ENCODE measurements around the gene IQUB.

- TF ChIP-seq EZH2phosphoT487 (IDR thresholded peaks at IDR 0.05; ENCODE audit: borderline replicate concordance, low read length): no peak
- TF ChIP-seq, protein P1, sequence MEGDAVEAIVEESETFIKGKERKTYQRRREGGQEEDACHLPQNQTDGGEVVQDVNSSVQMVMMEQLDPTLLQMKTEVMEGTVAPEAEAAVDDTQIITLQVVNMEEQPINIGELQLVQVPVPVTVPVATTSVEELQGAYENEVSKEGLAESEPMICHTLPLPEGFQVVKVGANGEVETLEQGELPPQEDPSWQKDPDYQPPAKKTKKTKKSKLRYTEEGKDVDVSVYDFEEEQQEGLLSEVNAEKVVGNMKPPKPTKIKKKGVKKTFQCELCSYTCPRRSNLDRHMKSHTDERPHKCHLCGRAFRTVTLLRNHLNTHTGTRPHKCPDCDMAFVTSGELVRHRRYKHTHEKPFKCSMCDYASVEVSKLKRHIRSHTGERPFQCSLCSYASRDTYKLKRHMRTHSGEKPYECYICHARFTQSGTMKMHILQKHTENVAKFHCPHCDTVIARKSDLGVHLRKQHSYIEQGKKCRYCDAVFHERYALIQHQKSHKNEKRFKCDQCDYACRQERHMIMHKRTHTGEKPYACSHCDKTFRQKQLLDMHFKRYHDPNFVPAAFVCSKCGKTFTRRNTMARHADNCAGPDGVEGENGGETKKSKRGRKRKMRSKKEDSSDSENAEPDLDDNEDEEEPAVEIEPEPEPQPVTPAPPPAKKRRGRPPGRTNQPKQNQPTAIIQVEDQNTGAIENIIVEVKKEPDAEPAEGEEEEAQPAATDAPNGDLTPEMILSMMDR (conservative IDR thresholded peaks at IDR 0.05; ENCODE audit: low read depth, low read length): peak; percentile 73
- no peak for TF ChIP-seq EZH2 (IDR thresholded peaks at IDR 0.05; ENCODE audit: low read length, unreplicated experiment)
Observed at GRCh38 chr7:123494193-123494796, 40.1 kb downstream of the IQUB start.

Data from PC-3 (cell line).